Left ventricle myocardium superior (tissue), 1 donor: ENCODE measurements around the gene HDAC11. TPM values are rescaled to one million over a fixed set of nuclear protein-coding genes. Genes with fewer than 3 reads are reported as not detected.
"Not testable (repeated sequence)": the region's sequence is repeated elsewhere in the genome, so short reads cannot be mapped to it uniquely, and the experiment has no call there.

ENCODE experiments used
- ATAC-seq: fragments of 200-7000 bp; cut with Tn5 transposase; one replicate; pipeline ENCODE4 v1.9.1; 2020; ENCODE audit warnings: mild to moderate bottlenecking, moderate library complexity
- DNase-seq: peaks from one replicate; pipeline ENCODE4 v3.0.0-alpha.2; 2020
- intact Hi-C: fragments of 100-400 bp; cut with micrococcal nuclease; formaldehyde crosslinking; loops from one replicate; pipeline ENCODE4 v1.11.0; 2022
- total RNA-seq: library from RNA; stranded (reverse); fragmentation: NEBNext Ultra II Directional; extraction: Animal tissue kit (Norgen Biotek cat#: 25700); gene quantifications from one replicate; pipeline ENCODE4 v1.2.1, GENCODE V29; 2021
- donor health status: DM: no; HTN: yes; CAD: no; lungs with severe emphysema.

The HDAC11 gene
- total RNA-seq, 1 donor from 2014 or later: 39.8 TPM

GRCh38 chr3:13485630-13486562, 5.8 kb downstream of the HDAC11 start:
- ATAC-seq, DNase-seq, intact Hi-C loops: not testable (repeated sequence)

- DNase-seq: no peak
- intact Hi-C loops: no loop called here
- ATAC-seq: no peak
These were observed 7.3 kb downstream of the HDAC11 start for GRCh38 chr3:13487403-13487802.

- ATAC-seq (no peak), DNase-seq (no peak)
- intact Hi-C loops: no loop called here
These were observed 11.3 kb downstream of the HDAC11 start for GRCh38 chr3:13491206-13491974.

GRCh38 chr3:13492048-13492447, 11.9 kb downstream of the HDAC11 start:
- ATAC-seq (no peak), DNase-seq (no peak)
- intact Hi-C loops: no loop called here

- ATAC-seq: no peak
- no peak for DNase-seq
- intact Hi-C loops: no loop called here
These were observed 13.1 kb downstream of the HDAC11 start for GRCh38 chr3:13492976-13493866.

GRCh38 chr3:13493867-13494441, 13.8 kb downstream of the HDAC11 start:
- intact Hi-C loops: no loop called here
- no peak for DNase-seq

GRCh38 chr3:13494463-13495350, 14.6 kb downstream of the HDAC11 start:
- ATAC-seq (peak; percentile 27), DNase-seq (peak; percentile 19)
- intact Hi-C loops: no loop called here

More at GRCh38 chr3:13493867-13494441, 13.8 kb downstream of the HDAC11 start:
- no peak for ATAC-seq

- DNase-seq (peak; percentile 13), ATAC-seq (no peak)
- intact Hi-C loops: no loop called here
These were observed 15.3 kb downstream of the HDAC11 start for GRCh38 chr3:13495351-13495813.

GRCh38 chr3:13495921-13496723, 16.0 kb downstream of the HDAC11 start:
- DNase-seq (peak; percentile 83), ATAC-seq (peak; percentile 91)
- intact Hi-C loops: loop anchor here (2.0 kb wide), 1 partner anchor 153 kb away; no protein-coding TSS in a partner anchor

- no peak for ATAC-seq
- no peak for DNase-seq
- intact Hi-C loops: loop anchor here (2.0 kb wide), 1 partner anchor 152 kb away; no protein-coding TSS in a partner anchor
These were observed 16.8 kb downstream of the HDAC11 start for GRCh38 chr3:13496879-13497278.

- intact Hi-C loops: loop anchor here (2.0 kb wide), 1 partner anchor 151 kb away; no protein-coding TSS in a partner anchor
- DNase-seq (no peak), ATAC-seq (no peak)
These were observed 17.3 kb downstream of the HDAC11 start for GRCh38 chr3:13497386-13497785.

- DNase-seq (peak; percentile 22), ATAC-seq (no peak)
These were observed 18.4 kb downstream of the HDAC11 start for GRCh38 chr3:13498354-13499060.

GRCh38 chr3:13499246-13499645, 19.1 kb downstream of the HDAC11 start:
- intact Hi-C loops, ATAC-seq: not testable (repeated sequence)
- DNase-seq: peak; percentile 16

More at GRCh38 chr3:13498354-13499060, 18.4 kb downstream of the HDAC11 start:
- intact Hi-C loops: no loop called here

- intact Hi-C loops: no loop called here
- peak; percentile 15 for ATAC-seq
- peak; percentile 52 for DNase-seq
These were observed 20.2 kb downstream of the HDAC11 start for GRCh38 chr3:13500133-13500885.

- intact Hi-C loops: no loop called here
- DNase-seq (no peak), ATAC-seq (no peak)
These were observed 20.9 kb downstream of the HDAC11 start for GRCh38 chr3:13501056-13501455.
